Activated T-helper 1 cell treated with anti-CD3 and anti-CD28 coated beads, Interleukin-12 subunit alpha, Interleukin-12 subunit beta, Interleukin-2, Interleukin-4 antibody, amounts not matched to agents 30 ng/mL and 10 ng/mL and 1 ng/mL, durations not matched to agents 14 hours and 24 hours and 36 hours (primary cell): ENCODE results near the gene TMEM82. TPM values are rescaled to one million over a fixed set of nuclear protein-coding genes. Genes with fewer than 3 reads are reported as not detected.

ENCODE experiments used
- DNase-seq: peaks from one replicate; pipeline ENCODE4 v3.0.0; 2021; ENCODE audit warnings: low spot score
- H3K27ac Mint-ChIP-seq: one replicate; pipeline ENCODE4 v1.8.0; 2021; ENCODE audit warnings: mild to moderate bottlenecking, mixed read lengths
- H3K27me3 Mint-ChIP-seq: one replicate; pipeline ENCODE4 v1.8.0; 2022; ENCODE audit warnings: mild to moderate bottlenecking, moderate library complexity, mixed read lengths; ENCODE audit not compliant: insufficient read depth
- H3K36me3 Mint-ChIP-seq: one replicate; pipeline ENCODE4 v1.8.0; 2021; ENCODE audit warnings: low read depth, mixed read lengths
- H3K4me1 Mint-ChIP-seq: one replicate; pipeline ENCODE4 v1.8.0; 2021; ENCODE audit warnings: low read depth, mixed read lengths
- H3K4me3 Mint-ChIP-seq: one replicate; pipeline ENCODE4 v1.8.0; 2021; ENCODE audit warnings: mild to moderate bottlenecking, moderate library complexity, mixed read lengths
- H3K9me3 Mint-ChIP-seq: one replicate; pipeline ENCODE4 v1.8.0; 2021; ENCODE audit warnings: mixed read lengths
- intact Hi-C: fragments of 100-400 bp; cut with micrococcal nuclease; formaldehyde crosslinking; loops from one replicate; pipeline ENCODE4 v1.15.1; 2024
- total RNA-seq: library from RNA; stranded (reverse); gene quantifications from 2 replicates; pipeline ENCODE4 v1.2.3, GENCODE V29; 2022

Gene TMEM82
- total RNA-seq, 1 donor from 2014 or later = not detected

GRCh38 chr1:15733726-15734226 is 8.5 kb upstream of the TMEM82 start:
- no peak overlapping the region for H3K4me3 Mint-ChIP-seq
- no peak for DNase-seq
- H3K36me3 Mint-ChIP-seq = peaks cover 9% of the 10 kb centered on the region
- no peaks in the 10 kb centered on the region for H3K9me3 Mint-ChIP-seq
- intact Hi-C loops = no loop called here
- H3K27me3 Mint-ChIP-seq = no peaks in the 10 kb centered on the region
- no peaks in the 10 kb centered on the region for H3K4me1 Mint-ChIP-seq
- H3K27ac Mint-ChIP-seq = no peak overlapping the region

- Mint-ChIP-seq H3K4me1 (no peaks in the 10 kb centered on the region), H3K36me3 (peaks cover 7% of the 10 kb centered on the region), H3K27ac (no peak overlapping the region), H3K27me3 (no peaks in the 10 kb centered on the region), H3K9me3 (no peaks in the 10 kb centered on the region), H3K4me3 (no peak overlapping the region)
- intact Hi-C loops = no loop called here
- DNase-seq = no peak
Observed at GRCh38 chr1:15734296-15734695, 8.0 kb upstream of the TMEM82 start.

- Mint-ChIP-seq H3K36me3 (peaks cover 5% of the 10 kb centered on the region), H3K4me1 (no peaks in the 10 kb centered on the region), H3K9me3 (no peaks in the 10 kb centered on the region), H3K27me3 (no peaks in the 10 kb centered on the region), H3K27ac (no peak overlapping the region), H3K4me3 (no peak overlapping the region)
- DNase-seq = no peak
- intact Hi-C loops = no loop called here
Observed at GRCh38 chr1:15734901-15735300, 7.4 kb upstream of the TMEM82 start.

- H3K27me3 Mint-ChIP-seq = no peaks in the 10 kb centered on the region
- DNase-seq = no peak
- H3K36me3 Mint-ChIP-seq = peaks cover 5% of the 10 kb centered on the region
- intact Hi-C loops = no loop called here
- no peaks in the 10 kb centered on the region for H3K4me1 Mint-ChIP-seq
- no peak overlapping the region for H3K27ac Mint-ChIP-seq
- no peak overlapping the region for H3K4me3 Mint-ChIP-seq
- H3K9me3 Mint-ChIP-seq = no peaks in the 10 kb centered on the region
Observed at GRCh38 chr1:15735304-15736037, 6.8 kb upstream of the TMEM82 start.

GRCh38 chr1:15736038-15736891 is 6.0 kb upstream of the TMEM82 start, which contains the start of gene SLC25A34:
Gene SLC25A34, plus strand, starts transcription at chr1:15736258. Its CDS starts 228 bp downstream, at chr1:15736486.
- Mint-ChIP-seq H3K27ac (no peak within 1 kb of the TSS), H3K27me3 (no peaks in the 10 kb centered on the region), H3K36me3 (peaks cover 5% of the 10 kb centered on the region)

GRCh38 chr1:15736892-15737261 is 5.4 kb upstream of the TMEM82 start:
- intact Hi-C loops = no loop called here
- no peak overlapping the region for H3K27ac Mint-ChIP-seq
- peaks cover 5% of the 10 kb centered on the region for H3K36me3 Mint-ChIP-seq
- no peaks in the 10 kb centered on the region for H3K9me3 Mint-ChIP-seq
- peaks cover 6% of the 10 kb centered on the region for H3K4me1 Mint-ChIP-seq
- no peaks in the 10 kb centered on the region for H3K27me3 Mint-ChIP-seq
- no peak for DNase-seq
- H3K4me3 Mint-ChIP-seq = no peak overlapping the region

More at GRCh38 chr1:15736038-15736891, 6.0 kb upstream of the TMEM82 start, which contains the start of gene SLC25A34:
- Mint-ChIP-seq H3K9me3 (no peaks in the 10 kb centered on the region), H3K4me1 (peaks cover 2% of the 10 kb centered on the region), H3K4me3 (no peak within 1 kb of the TSS)
- intact Hi-C loops = no loop called here
- DNase-seq = no peak

GRCh38 chr1:15737324-15738319 is 4.7 kb upstream of the TMEM82 start:
- peaks cover 6% of the 10 kb centered on the region for H3K4me1 Mint-ChIP-seq
- DNase-seq = no peak
- no peak overlapping the region for H3K27ac Mint-ChIP-seq
- intact Hi-C loops = no loop called here
- no peaks in the 10 kb centered on the region for H3K27me3 Mint-ChIP-seq
- H3K36me3 Mint-ChIP-seq = peaks cover 4% of the 10 kb centered on the region
- no peaks in the 10 kb centered on the region for H3K9me3 Mint-ChIP-seq
- no peak overlapping the region for H3K4me3 Mint-ChIP-seq

GRCh38 chr1:15738416-15739113 is 3.7 kb upstream of the TMEM82 start:
- Mint-ChIP-seq H3K4me3 (no peak overlapping the region), H3K4me1 (peaks cover 6% of the 10 kb centered on the region), H3K36me3 (no peaks in the 10 kb centered on the region), H3K27ac (no peak overlapping the region), H3K27me3 (no peaks in the 10 kb centered on the region), H3K9me3 (no peaks in the 10 kb centered on the region)
- intact Hi-C loops = no loop called here
- no peak for DNase-seq

GRCh38 chr1:15739259-15739658 is 3.0 kb upstream of the TMEM82 start:
- Mint-ChIP-seq H3K36me3 (no peaks in the 10 kb centered on the region), H3K9me3 (no peaks in the 10 kb centered on the region), H3K27ac (no peak overlapping the region), H3K27me3 (no peaks in the 10 kb centered on the region), H3K4me1 (peaks cover 6% of the 10 kb centered on the region), H3K4me3 (no peak overlapping the region)
- intact Hi-C loops = no loop called here
- no peak for DNase-seq

- no peak for DNase-seq
Observed at GRCh38 chr1:15739745-15740144, 2.6 kb upstream of the TMEM82 start.

GRCh38 chr1:15740924-15741850 is 1.1 kb upstream of the TMEM82 start:
- Mint-ChIP-seq H3K27ac (no peak overlapping the region), H3K27me3 (no peaks in the 10 kb centered on the region)

More at GRCh38 chr1:15739745-15740144, 2.6 kb upstream of the TMEM82 start:
- Mint-ChIP-seq H3K4me1 (peaks cover 6% of the 10 kb centered on the region), H3K4me3 (no peak overlapping the region), H3K27ac (no peak overlapping the region), H3K27me3 (no peaks in the 10 kb centered on the region), H3K9me3 (no peaks in the 10 kb centered on the region), H3K36me3 (no peaks in the 10 kb centered on the region)
- intact Hi-C loops = no loop called here

More at GRCh38 chr1:15740924-15741850, 1.1 kb upstream of the TMEM82 start:
- Mint-ChIP-seq H3K4me1 (peaks cover 6% of the 10 kb centered on the region), H3K9me3 (no peaks in the 10 kb centered on the region), H3K36me3 (no peaks in the 10 kb centered on the region), H3K4me3 (no peak overlapping the region)
- peak; percentile 65 for DNase-seq
- intact Hi-C loops = loop anchor here (1.0 kb wide), 1 partner anchor 44 kb away; no protein-coding TSS in a partner anchor
